ENCODE results near the gene PAPSS2. TPM values are rescaled to one million over a fixed set of nuclear protein-coding genes. Genes with fewer than 3 reads are reported as not detected.
"Not testable (repeated sequence)": the region's sequence is repeated elsewhere in the genome, so short reads cannot be mapped to it uniquely, and the experiment has no call there.

PAPSS2 gene
- total RNA-seq (ENCODE audit: unreplicated experiment) = 4.7 TPM
- long read RNA-seq, partial matches to known transcripts = 0 of 2 reads
- long read RNA-seq, other reads (novel, unspliced or antisense) = 2 of 2 reads

DNA sequence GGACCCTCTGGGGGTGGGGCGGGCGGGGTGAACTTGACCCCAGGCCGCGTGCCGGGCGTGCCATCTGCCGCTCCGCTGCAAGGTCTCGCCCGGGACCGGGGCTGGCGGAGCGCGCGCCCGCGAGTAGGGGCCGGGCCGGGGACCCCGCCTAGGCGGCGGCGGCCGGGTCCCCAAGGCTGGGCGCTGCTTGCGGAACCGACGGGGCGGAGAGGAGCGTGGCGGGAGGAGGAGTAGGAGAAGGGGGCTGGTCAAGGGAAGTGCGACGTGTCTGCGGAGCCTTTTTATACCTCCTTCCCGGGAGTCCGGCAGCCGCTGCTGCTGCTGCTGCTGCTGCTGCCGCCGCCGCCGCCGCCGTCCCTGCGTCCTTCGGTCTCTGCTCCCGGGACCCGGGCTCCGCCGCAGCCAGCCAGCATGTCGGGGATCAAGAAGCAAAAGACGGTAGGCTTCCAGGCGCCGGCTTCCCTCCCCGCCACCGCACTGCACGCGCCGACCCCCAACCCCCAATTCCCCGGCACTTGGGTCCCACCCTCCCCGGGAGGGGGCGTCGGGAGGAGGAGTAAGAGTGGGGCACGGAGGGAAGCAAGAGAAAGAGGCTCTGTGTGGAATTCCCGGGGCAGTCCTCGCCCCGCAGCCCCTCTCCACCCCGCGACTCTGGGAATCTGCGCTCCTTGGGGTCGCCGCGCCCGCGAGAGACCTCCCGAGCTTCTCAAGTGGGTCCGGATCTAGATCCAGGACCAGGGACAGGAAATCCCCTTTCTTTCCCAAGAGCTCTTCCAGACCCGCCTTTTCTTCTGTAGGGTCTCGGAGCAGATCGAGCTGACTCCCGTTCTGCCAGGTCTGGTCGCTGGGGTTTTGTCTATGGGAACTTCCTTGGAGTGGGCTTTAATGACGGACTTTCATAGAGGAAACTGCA is at the start of gene PAPSS2:
PAPSS2 (plus strand) TSS at position 308 of the 913 bp plus-strand sequence; CDS start at position 412, 104 bp downstream.
- H3K36me3 Mint-ChIP-seq (ENCODE audit: unreplicated experiment) = no peaks in the 10 kb centered on the region
- peak within 1 kb of the TSS; percentile 91 for H3K4me3 Mint-ChIP-seq (ENCODE audit: unreplicated experiment)
- H3K27me3 Mint-ChIP-seq (ENCODE audit: unreplicated experiment) = peaks cover 12% of the 10 kb centered on the region
- DNase-seq = peak; percentile 69
- TF ChIP-seq, protein P1, sequence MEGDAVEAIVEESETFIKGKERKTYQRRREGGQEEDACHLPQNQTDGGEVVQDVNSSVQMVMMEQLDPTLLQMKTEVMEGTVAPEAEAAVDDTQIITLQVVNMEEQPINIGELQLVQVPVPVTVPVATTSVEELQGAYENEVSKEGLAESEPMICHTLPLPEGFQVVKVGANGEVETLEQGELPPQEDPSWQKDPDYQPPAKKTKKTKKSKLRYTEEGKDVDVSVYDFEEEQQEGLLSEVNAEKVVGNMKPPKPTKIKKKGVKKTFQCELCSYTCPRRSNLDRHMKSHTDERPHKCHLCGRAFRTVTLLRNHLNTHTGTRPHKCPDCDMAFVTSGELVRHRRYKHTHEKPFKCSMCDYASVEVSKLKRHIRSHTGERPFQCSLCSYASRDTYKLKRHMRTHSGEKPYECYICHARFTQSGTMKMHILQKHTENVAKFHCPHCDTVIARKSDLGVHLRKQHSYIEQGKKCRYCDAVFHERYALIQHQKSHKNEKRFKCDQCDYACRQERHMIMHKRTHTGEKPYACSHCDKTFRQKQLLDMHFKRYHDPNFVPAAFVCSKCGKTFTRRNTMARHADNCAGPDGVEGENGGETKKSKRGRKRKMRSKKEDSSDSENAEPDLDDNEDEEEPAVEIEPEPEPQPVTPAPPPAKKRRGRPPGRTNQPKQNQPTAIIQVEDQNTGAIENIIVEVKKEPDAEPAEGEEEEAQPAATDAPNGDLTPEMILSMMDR (IDR thresholded peaks at IDR 0.05; ENCODE audit: partially characterized antibody, unreplicated experiment) = no peak
- H3K9me3 Mint-ChIP-seq (ENCODE audit: unreplicated experiment) = peaks cover 2% of the 10 kb centered on the region
- H3K4me1 Mint-ChIP-seq (ENCODE audit: low read depth, unreplicated experiment) = peaks cover 11% of the 10 kb centered on the region
- peak within 1 kb of the TSS; percentile 57 for H3K27ac Mint-ChIP-seq (ENCODE audit: unreplicated experiment)

DNA sequence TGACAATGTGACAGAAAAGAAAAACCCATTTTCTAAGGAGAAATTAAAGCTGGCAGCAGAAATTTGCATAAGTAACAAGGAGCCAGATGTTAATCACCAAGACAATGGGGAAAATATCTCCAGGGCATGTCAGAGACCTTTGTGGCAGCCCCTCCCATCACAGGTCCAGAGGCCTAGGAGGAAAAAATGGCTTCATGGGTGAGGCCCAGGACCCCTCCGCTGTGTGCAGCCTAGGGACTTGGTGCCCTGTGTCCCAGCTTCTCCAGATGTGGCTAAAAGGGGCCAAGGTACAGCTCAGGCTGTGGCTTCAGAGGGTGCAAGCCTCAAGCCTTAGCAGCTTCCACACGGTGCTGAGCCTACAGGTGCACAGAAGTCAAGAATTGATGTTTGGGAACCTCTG is 48.3 kb upstream of the PAPSS2 start:
- not testable (repeated sequence) for H3K4me3 Mint-ChIP-seq (ENCODE audit: unreplicated experiment); H3K9me3 Mint-ChIP-seq (ENCODE audit: unreplicated experiment); H3K4me1 Mint-ChIP-seq (ENCODE audit: low read depth, unreplicated experiment); H3K27ac Mint-ChIP-seq (ENCODE audit: unreplicated experiment); DNase-seq; H3K36me3 Mint-ChIP-seq (ENCODE audit: unreplicated experiment); H3K27me3 Mint-ChIP-seq (ENCODE audit: unreplicated experiment)

DNA sequence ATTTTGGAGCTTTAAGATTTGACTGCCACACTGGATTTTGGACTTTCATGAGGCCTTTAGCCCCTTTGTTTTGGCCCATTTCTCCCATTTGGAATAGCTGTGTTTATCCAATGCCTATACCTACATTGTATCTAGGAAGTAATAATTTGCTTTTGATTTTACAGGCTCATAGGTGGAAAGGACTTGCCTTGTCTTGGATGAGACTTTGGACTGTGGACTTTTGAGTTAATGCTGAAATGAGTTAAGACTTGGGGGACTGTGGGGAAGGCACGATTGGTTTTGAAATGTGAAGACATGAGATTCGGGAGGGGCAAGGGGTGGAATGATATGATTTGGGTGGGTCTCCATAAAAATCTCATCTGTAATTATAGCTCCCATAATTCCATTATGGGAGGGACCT is 47.6 kb upstream of the PAPSS2 start:
- H3K4me1 Mint-ChIP-seq (ENCODE audit: low read depth, unreplicated experiment) = no peaks in the 10 kb centered on the region
- DNase-seq = no peak
- peaks cover 6% of the 10 kb centered on the region for H3K36me3 Mint-ChIP-seq (ENCODE audit: unreplicated experiment)
- TF ChIP-seq, protein P1 (IDR thresholded peaks at IDR 0.05; ENCODE audit: partially characterized antibody, unreplicated experiment) = no peak
- H3K27me3 Mint-ChIP-seq (ENCODE audit: unreplicated experiment) = peaks cover 2% of the 10 kb centered on the region
- no peak overlapping the region for H3K27ac Mint-ChIP-seq (ENCODE audit: unreplicated experiment)
- no peak overlapping the region for H3K4me3 Mint-ChIP-seq (ENCODE audit: unreplicated experiment)
- peaks cover 3% of the 10 kb centered on the region for H3K9me3 Mint-ChIP-seq (ENCODE audit: unreplicated experiment)

DNA sequence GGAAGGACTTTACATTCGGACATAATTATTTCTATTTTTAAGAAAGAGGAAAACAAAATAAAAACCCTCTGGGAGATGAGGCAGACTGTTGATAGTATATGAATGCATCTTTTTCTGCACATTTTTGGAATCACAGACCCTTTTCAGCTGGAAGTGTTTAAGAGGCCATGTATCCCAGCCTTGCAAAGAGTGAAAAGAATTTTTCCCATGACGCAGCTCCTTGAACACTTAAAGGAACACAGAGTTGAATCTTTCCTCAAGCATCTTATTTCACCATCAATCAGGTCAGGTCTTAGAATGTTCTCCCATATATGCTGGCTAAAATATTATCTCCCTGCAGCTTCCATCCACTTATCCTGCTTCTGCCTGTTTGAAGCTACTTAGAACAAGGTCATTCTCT is 45.9 kb upstream of the PAPSS2 start:
- Mint-ChIP-seq H3K27ac (ENCODE audit: unreplicated experiment) (no peak overlapping the region), H3K4me1 (ENCODE audit: low read depth, unreplicated experiment) (peaks cover 6% of the 10 kb centered on the region), H3K4me3 (ENCODE audit: unreplicated experiment) (no peak overlapping the region), H3K36me3 (ENCODE audit: unreplicated experiment) (peaks cover 6% of the 10 kb centered on the region), H3K27me3 (ENCODE audit: unreplicated experiment) (peaks cover 2% of the 10 kb centered on the region), H3K9me3 (ENCODE audit: unreplicated experiment) (no peaks in the 10 kb centered on the region)
- TF ChIP-seq, protein P1 (IDR thresholded peaks at IDR 0.05; ENCODE audit: partially characterized antibody, unreplicated experiment) = no peak
- DNase-seq = no peak

DNA sequence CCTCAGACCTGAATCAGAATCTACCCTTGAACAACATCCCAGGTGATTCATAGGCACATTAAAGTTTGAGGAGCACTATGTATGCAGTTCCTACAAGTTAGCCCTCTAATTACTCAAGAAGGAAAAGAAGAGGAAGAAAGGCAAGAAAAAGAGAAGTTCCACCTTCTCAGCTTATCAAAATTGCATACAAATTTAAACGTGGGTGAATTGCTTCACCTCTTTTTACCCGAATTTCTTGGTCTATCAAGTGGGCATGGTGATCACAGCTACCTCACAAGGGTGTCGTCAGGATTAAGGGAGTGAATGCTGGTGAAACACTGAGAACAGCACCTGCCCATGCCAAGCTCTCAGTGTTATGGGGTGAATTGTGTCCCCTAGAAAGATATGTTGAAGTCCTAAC is 43.8 kb upstream of the PAPSS2 start:
- no peaks in the 10 kb centered on the region for H3K9me3 Mint-ChIP-seq (ENCODE audit: unreplicated experiment)
- H3K27me3 Mint-ChIP-seq (ENCODE audit: unreplicated experiment) = peaks cover 5% of the 10 kb centered on the region
- no peak for DNase-seq
- H3K4me3 Mint-ChIP-seq (ENCODE audit: unreplicated experiment) = no peak overlapping the region
- H3K4me1 Mint-ChIP-seq (ENCODE audit: low read depth, unreplicated experiment) = peaks cover 10% of the 10 kb centered on the region
- TF ChIP-seq, protein P1 (IDR thresholded peaks at IDR 0.05; ENCODE audit: partially characterized antibody, unreplicated experiment) = no peak
- H3K36me3 Mint-ChIP-seq (ENCODE audit: unreplicated experiment) = peaks cover 3% of the 10 kb centered on the region
- no peak overlapping the region for H3K27ac Mint-ChIP-seq (ENCODE audit: unreplicated experiment)
